ENCODE data around the gene GATA5.

The GATA5 gene

DNA sequence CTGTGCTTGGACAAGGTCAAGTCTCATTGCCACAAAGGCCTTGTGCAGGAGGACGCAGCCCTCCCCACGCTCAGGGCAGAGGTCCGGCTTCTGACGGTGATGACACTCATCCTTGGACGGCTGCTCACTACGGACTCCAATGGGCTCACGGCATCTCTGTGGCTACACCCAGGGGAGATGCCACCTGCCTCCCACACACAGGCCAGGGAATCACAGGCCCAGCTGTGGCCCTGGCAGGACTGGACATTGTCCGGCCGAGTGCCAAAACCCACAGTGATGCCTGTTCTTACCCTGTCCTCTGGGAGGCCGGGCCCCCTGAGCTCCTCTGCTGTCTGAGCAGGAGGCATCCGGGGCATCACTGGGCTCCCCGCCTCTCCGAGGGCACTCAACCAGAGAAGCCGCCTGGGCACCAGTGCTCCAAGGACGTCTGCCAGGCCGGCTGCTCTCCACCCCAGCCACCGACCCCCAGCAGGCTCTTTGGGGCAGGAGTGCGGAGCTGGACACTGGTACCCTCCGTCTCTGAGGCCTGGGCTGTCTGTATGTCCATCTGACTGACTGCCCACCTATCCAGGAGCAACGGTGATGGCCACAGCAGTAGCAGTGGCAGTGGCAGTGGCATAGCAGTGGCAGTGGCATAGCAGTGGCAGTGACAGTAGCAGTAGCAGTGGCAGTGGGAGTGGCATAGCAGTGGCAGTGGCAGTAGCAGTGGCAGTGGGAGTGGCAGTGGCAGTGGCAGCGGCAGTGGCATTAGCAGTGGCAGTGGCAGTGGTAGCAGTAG, 50.3 kb downstream of the GATA5 start:
- no peak for DNase-seq (ENCODE audit: low read depth)

DNA sequence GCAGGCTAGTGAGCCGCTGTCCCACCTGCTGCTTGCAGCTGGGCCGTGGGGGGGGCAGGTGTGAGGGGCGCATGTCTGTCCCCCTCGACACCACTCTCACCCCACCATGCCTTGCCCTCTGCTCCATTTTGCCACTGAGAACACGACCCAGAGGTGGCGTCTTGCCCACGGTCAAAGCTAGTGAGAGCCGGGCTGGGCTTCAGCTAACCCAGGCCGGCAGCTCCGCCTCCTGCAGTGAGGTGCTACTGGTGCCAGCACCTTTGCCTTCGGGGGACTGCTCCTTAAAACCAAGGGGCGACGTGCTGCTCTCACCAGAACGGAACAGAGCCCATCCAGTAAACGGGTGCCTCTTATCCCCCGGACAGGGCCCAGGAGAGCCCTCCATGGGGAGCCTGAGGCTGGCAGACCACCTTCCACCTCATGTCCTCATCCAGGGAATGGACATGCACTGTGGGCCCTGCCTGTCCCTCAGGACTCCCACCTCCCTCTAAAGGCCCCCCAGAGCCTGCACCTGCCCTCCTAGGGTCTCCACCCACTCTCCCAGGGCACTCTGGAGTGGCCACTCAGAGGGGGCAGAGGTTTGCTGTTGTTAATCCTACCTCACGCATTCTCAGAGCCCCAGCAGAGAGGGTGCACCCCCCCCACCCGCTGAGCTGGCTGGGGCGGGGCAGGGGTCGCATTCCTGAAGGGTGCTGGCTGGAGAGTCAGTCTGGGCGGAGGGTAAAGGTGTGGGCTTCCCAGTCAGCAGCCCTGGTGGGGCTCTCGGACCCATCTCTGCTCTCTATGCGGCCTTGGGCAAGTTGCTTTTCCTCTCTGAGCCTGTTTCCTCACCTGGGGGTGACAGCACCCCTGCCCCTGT, 51.3 kb downstream of the GATA5 start:
- H3K4me3 ChIP-seq (ENCODE audit: low read depth, low read length) = no peak overlapping the region
- no peak for DNase-seq (ENCODE audit: low read depth)

More for the DNA sequence above, 50.3 kb downstream of the GATA5 start:
- no peak overlapping the region for H3K4me3 ChIP-seq (ENCODE audit: low read depth, low read length)

DNA sequence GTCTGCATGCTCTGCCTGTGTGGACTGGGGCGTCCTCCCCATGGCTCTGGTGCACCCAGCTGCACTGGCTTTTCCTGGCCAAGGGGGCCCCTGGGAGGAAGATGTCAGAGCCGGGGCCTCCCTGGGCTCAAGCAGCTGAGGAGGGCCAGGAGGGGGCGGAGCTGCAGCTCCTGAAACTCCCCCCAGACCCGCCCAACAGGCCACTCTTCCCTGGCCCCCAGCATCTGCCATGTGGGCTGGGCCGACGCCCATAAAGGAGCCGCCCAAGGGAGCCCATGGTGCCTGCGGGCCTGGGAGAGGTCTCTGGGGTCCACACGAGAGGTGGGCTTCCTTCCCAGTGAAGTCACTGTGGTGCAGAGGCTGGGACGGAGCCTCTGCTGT, 52.5 kb downstream of the GATA5 start:
- no peak overlapping the region for H3K4me3 ChIP-seq (ENCODE audit: low read depth, low read length)
- DNase-seq (ENCODE audit: low read depth) = no peak

DNA sequence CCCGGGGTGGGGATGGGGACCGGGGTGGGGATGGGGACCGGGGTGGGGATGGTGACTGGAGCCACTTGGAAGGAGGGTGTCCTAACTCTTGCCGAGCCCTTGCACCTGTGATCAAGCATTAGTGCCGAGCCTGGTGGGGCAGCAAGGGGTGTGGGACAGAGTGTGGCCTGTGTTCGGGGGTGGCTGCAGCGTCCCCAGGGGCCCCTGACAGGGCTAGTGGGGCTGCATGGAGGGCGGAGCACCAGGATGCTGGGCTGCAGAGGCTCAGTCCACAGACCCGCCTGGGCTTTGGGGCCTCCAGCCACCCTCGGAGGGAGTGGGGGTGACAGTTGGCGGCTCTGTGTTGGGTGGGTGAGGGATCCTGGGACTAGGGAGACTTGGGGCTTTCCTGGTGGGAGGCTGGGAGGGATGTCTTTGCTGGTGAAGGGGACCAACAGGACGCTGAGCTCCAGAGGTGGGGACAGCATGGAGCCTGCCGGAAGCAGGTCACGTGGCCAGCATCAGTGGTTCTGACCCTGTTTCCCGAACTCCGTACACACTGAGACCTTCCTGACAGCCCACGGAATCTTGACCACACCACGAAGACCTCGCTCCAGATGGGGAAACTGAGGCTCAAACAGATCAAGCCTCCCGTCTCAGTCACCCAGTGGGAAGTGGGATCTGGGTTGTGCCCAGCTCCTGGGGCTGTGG, 53.0 kb downstream of the GATA5 start:
- H3K4me3 ChIP-seq (ENCODE audit: low read depth, low read length) = no peak overlapping the region
- no peak for DNase-seq (ENCODE audit: low read depth)

GRCh38 chr20:62421716-62421990, 54.1 kb downstream of the GATA5 start:
- no peak for DNase-seq (ENCODE audit: low read depth)
- H3K4me3 ChIP-seq (ENCODE audit: low read depth, low read length) = no peak overlapping the region

DNA sequence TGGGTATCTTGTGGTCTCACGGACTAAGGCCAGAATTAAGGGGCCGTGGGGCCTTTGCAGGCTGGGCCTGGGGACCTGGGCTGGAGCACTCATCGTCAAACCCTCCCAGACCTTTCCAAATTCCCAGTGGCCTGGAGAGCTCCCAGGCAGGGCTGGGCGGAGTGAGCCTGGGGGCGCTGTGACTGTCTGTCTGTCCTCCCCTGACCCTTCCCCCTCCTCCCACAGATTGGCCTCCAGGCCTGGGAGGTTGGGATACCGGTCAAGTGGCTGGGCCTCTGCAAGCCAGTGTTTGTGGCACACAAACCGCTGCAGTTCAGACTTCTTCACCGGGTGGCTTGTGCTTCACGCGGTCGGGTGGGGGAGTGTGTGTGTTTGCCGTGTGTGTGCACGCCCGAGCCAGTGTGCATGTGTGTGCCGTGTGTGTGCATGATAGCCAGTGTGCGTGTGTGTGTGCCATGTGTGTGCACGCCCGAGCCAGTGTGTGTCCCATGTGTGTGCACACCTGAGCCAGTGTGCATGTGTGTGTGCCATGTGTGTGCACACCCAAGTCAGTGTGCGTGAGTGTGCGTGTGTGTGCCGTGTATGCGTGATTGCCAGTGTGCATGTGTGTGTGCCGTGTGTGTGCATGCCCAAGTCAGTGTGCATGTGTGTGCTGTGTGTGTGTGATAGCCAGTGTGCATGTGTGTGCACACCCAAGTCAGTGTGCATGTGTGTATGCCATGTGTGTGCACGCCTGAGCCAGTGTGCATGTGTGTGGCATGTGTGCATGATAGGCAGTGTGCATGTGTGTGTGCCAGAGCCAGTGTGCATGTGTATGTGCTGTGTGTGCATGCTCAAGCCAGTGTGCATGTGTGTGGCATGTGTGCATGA, 54.7 kb downstream of the GATA5 start:
- H3K4me3 ChIP-seq (ENCODE audit: low read depth, low read length) = no peak overlapping the region
- DNase-seq (ENCODE audit: low read depth) = no peak

DNA sequence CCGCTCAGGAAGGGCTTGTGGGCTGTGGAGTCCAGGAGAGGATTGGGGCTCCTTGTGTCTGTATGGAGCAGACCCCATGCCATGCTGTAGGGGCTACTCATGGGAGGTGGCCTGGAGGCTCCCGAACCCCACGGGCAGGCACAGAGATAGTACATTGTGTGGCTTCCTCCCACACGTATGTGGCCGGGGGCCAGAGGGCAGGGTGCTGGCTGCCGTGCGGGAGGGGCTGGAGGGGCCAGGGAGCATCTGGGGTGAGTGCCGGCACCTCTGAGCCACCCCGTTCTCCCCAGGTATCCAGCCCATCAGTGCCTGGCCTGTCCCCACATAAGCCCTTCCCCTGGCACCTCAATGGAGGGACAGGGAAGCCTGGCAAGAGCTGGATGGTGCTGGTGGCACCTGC, 56.0 kb downstream of the GATA5 start:
- no peak for DNase-seq (ENCODE audit: low read depth)

GRCh38 chr20:62418709-62419487, 56.9 kb downstream of the GATA5 start:
- no peak for DNase-seq (ENCODE audit: low read depth)
- H3K4me3 ChIP-seq (ENCODE audit: low read depth, low read length) = no peak overlapping the region

More for the DNA sequence above, 56.0 kb downstream of the GATA5 start:
- H3K4me3 ChIP-seq (ENCODE audit: low read depth, low read length) = no peak overlapping the region

GRCh38 chr20:62417981-62418708, 57.6 kb downstream of the GATA5 start:
- no peak overlapping the region for H3K4me3 ChIP-seq (ENCODE audit: low read depth, low read length)
- DNase-seq (ENCODE audit: low read depth) = no peak

DNA sequence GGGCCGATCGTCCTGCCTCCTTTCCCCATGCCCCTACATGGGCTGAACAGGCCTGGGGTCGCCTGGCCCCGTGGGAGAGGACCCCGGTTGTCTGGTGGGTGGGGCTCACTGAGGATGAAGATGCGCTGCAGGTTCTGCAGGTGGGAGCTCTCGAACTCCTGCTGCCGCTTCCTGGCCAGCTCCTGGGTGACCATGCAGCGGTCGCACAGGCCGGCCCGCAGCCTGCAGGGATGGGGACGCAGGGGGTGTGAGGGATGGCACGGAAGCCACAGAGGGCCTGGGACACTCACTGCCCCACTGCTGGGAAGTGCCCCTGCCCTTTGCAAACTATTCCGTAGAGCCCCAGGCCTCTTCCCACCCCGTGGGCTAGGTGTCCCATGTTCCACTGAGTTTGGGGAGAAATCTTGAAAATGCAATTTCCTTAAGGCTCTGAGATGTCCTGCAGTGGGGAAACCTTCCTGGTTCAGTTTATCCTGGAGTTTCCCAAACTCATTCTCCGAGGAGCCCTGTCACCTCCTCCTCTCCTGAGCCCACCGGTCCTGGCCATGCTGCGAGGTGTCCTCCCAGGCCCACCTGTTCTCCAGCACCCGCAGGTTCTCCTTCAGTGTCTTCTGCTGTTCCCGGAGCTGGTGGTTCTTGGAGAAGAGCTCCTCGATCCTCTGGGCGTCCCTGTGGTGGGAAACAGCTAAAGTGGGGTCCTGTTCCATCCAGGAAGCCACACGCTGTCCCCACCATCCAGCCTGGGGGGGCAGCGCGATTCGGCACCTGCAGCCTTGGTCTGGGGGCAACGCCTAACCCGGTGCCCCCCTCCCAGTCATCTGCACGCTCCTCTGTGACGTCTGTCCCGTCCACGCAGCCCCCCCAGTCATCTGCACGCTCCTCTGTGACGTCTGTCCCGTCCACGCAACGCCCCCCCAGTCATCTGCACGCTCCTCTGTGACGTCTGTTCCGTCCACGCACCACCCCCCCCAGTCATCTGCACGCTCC, 58.9 kb downstream of the GATA5 start:
- H3K4me3 ChIP-seq (ENCODE audit: low read depth, low read length) = no peak overlapping the region
- DNase-seq (ENCODE audit: low read depth) = no peak

DNA sequence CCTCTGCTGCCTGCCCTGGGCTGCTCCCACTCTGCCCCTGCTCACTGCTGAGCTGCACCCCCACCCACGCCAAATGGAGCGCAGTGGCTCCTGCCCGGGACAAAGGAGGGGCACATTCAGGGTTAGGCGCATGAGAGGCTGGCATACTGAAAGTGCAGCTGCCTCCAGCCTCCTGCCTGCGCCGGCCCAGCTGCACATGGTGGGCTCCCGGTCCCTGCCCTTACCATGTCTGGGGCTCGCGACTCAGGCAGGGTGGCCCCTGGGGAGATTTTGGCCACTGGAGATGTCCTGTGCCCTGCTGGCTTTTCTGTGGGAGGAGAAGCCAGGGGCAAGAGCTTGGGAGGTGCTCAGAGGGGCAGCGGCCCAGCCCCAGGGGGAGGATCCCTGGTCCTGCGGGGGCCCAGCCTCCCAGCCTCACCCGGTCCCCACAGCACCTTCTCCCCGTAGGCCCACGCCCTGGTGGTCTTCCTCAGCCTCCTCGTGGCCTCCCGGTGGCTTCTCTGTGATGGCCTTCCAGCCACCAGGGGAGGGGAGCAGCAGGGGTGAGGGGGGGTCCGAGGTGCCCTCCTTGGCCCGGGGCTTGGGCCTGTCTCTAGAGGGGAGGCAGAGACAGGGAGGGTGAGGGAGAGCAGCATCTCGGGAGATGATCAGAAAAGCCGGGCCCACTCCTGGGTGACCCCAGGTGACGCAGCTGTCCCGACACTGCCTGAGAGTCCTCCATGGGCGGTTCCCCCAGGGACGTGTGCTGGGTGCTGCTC, 60.3 kb downstream of the GATA5 start:
- no peak overlapping the region for H3K4me3 ChIP-seq (ENCODE audit: low read depth, low read length)

DNA sequence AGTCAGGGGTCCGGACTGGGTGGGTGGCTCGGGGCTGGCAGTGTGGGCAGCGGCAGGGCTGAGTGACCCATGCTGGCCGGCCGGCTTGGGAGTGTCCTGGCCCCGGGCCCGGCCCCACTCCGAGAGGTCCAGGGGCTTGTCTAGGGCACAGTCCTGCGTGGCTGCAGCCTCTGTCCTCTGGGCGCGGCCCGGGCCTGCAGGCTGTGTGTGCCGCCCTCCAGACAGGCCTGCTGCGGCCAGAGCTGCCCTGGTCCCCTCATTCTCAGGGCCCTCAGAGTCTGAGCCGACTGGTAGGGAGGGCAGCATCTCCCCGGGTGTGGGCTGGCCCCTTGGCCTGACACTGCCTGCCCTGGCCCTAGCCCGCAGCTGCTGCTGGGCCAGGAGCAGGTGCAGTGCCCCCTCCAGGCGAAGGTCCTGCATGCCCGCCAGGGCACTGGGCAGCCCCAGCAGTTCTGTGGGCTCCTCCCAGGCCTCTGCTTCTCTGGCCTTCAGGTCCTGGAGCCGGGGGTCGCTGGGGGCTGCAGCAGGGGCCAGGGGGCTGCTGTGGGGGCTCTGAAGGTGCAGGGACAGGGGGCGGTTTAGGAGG, 61.8 kb downstream of the GATA5 start:
- no peak for DNase-seq (ENCODE audit: low read depth)
- H3K4me3 ChIP-seq (ENCODE audit: low read depth, low read length) = no peak overlapping the region

More for the DNA sequence above, 60.3 kb downstream of the GATA5 start:
- DNase-seq (ENCODE audit: low read depth) = no peak

Measured in skeletal muscle cell (primary cell).